H1 (cell line): ENCODE measurements around the gene DDIAS. TPM values are rescaled to one million over a fixed set of nuclear protein-coding genes. Genes with fewer than 3 reads are reported as not detected.

Source experiments
- CTCF ChIA-PET: fragments of 300-600 bp; sonication (Branson Sonifier 250); formaldehyde crosslinking; loops from one replicate; lab custom pipeline; 2021; ENCODE audit not compliant: partially characterized antibody; lab: Charles Lee
- POLR2A ChIA-PET: fragments of 300-600 bp; sonication (Branson Sonifier 250); formaldehyde crosslinking; loops from one replicate; lab custom pipeline; 2021; ENCODE audit warnings: inconsistent platforms; ENCODE audit not compliant: partially characterized antibody; lab: Charles Lee
- DNase-seq, 2 experiments: peaks; one replicate each; pipeline versions ENCODE4 v3.0.0 to v3.0.0-alpha.2; 2010 to 2022; ENCODE audit warnings: low spot score in 2 of 2, low read depth in 1 of 2, mixed read lengths in 1 of 2
- FAIRE-seq: peaks from 2 replicates; lab custom pipeline; 2011; peaks lifted over from hg19 to GRCh38; lab: Jason Lieb, UNC
- H2AFZ ChIP-seq: 2 replicates; pipeline ENCODE4 v1.8.1; 2012; ENCODE audit warnings: low read length, inconsistent platforms
- H2AK5ac ChIP-seq: 2 replicates; pipeline ENCODE4 v1.6.1; 2013; ENCODE audit warnings: low read depth, low read length
- H2BK120ac ChIP-seq: replicated peaks from 2 replicates; pipeline ENCODE3; 2013; ENCODE audit warnings: low read depth, low read length, inconsistent platforms
- H2BK12ac ChIP-seq: 2 replicates; pipeline ENCODE4 v1.6.1; 2013; ENCODE audit warnings: low read depth, low read length
- H2BK15ac ChIP-seq: 2 replicates; pipeline ENCODE4 v1.6.1; 2013; ENCODE audit warnings: low read length
- H2BK20ac ChIP-seq: 2 replicates; pipeline ENCODE4 v1.6.1; 2013; ENCODE audit warnings: low read length
- H2BK5ac ChIP-seq: 2 replicates; pipeline ENCODE4 v1.6.1; 2013; ENCODE audit warnings: low read depth, low read length
- H3K14ac ChIP-seq: 2 replicates; pipeline ENCODE4 v1.6.1; 2013; ENCODE audit warnings: inconsistent platforms; ENCODE audit not compliant: insufficient read length
- H3K18ac ChIP-seq: 2 replicates; pipeline ENCODE4 v1.6.1; 2013; ENCODE audit warnings: low read length; ENCODE audit errors: extremely low read depth
- H3K23ac ChIP-seq: 2 replicates; pipeline ENCODE4 v1.6.1; 2013; ENCODE audit warnings: inconsistent platforms; ENCODE audit not compliant: insufficient read length
- H3K23me2 ChIP-seq: 2 replicates; pipeline ENCODE4 v1.6.1; 2013; ENCODE audit warnings: low read depth, low read length
- H3K27ac ChIP-seq: 2 replicates; pipeline ENCODE4 v1.6.1; 2011; ENCODE audit warnings: low read depth, low read length, inconsistent platforms
- H3K27me3 ChIP-seq, 4 experiments: replicated peaks in 1 of 4; 1 replicate in 1 of 4; 2 replicates in 3 of 4; pipeline versions ENCODE4 v1.6.1 to v1.8.1; 2011 to 2013; ENCODE audit warnings: low read length in 3 of 4, mild to moderate bottlenecking in 3 of 4, inconsistent platforms in 2 of 4, mixed read lengths in 2 of 4, moderate library complexity in 1 of 4; ENCODE audit not compliant: control insufficient read depth in 3 of 4, insufficient read depth in 3 of 4; ENCODE audit errors: extremely low read depth in 1 of 4
- H3K36me3 ChIP-seq, 4 experiments: 2 replicates each; pipeline versions ENCODE4 v1.6.1 to v1.8.1; 2011 to 2013; ENCODE audit warnings: mild to moderate bottlenecking in 4 of 4, low read length in 3 of 4, moderate library complexity in 2 of 4, control low read depth in 1 of 4, inconsistent platforms in 1 of 4; ENCODE audit not compliant: insufficient read depth in 4 of 4, control insufficient read depth in 2 of 4
- H3K4ac ChIP-seq: replicated peaks from 2 replicates; pipeline ENCODE3; 2013; ENCODE audit warnings: low read length, low read depth, mixed read lengths, inconsistent platforms; ENCODE audit not compliant: insufficient read length
- H3K4me1 ChIP-seq, 4 experiments: replicated peaks in 1 of 4; 1 replicate in 1 of 4; 2 replicates in 3 of 4; pipeline versions ENCODE4 v1.6.1 to v1.8.1; 2011 to 2013; ENCODE audit warnings: low read length in 3 of 4, inconsistent platforms in 2 of 4, mixed read lengths in 1 of 4; ENCODE audit not compliant: insufficient read depth in 4 of 4, control insufficient read depth in 3 of 4
- H3K4me2 ChIP-seq, 2 experiments: 2 replicates each; pipeline versions ENCODE4 v1.6.1 to v1.8.1; 2011 to 2013; ENCODE audit warnings: low read depth in 2 of 2, low read length in 2 of 2, control low read depth in 1 of 2, inconsistent platforms in 1 of 2, mild to moderate bottlenecking in 1 of 2; ENCODE audit not compliant: insufficient read depth in 1 of 2
- H3K4me3 ChIP-seq, 4 experiments: fragments of 200-600, 300-600 bp in 1 of 4; sonication (generic), shearing (Covaris generic), sonication (Bioruptor Twin) in 1 of 4; 2 replicates each; pipeline versions ENCODE4 v1.5.1 to v1.8.1; 2011 to 2016; ENCODE audit warnings: low read length in 4 of 4, low read depth in 3 of 4, control low read depth in 2 of 4, inconsistent platforms in 2 of 4, mild to moderate bottlenecking in 2 of 4, mixed read lengths in 1 of 4, moderate library complexity in 1 of 4; ENCODE audit not compliant: insufficient read depth in 2 of 4; ENCODE audit errors: extremely low read depth in 1 of 4
- H3K56ac ChIP-seq: replicated peaks from 2 replicates; pipeline ENCODE3; 2013; ENCODE audit warnings: low read depth, mild to moderate bottlenecking, mixed read lengths, low read length, inconsistent platforms; ENCODE audit not compliant: insufficient read length
- H3K79me1 ChIP-seq: 2 replicates; pipeline ENCODE4 v1.6.1; 2013; ENCODE audit warnings: low read depth, low read length, control low read depth
- H3K79me2 ChIP-seq, 2 experiments: 2 replicates each; pipeline versions ENCODE4 v1.6.1 to v1.8.1; 2012 to 2013; ENCODE audit warnings: low read length in 2 of 2, mild to moderate bottlenecking in 2 of 2, inconsistent platforms in 1 of 2; ENCODE audit not compliant: insufficient read depth in 2 of 2, control insufficient read depth in 1 of 2
- H3K9ac ChIP-seq, 4 experiments: replicated peaks in 1 of 4; 1 replicate in 1 of 4; 2 replicates in 3 of 4; pipeline versions ENCODE4 v1.6.1 to v1.8.1; 2011 to 2013; ENCODE audit warnings: low read depth in 3 of 4, low read length in 3 of 4, control low read depth in 2 of 4, mild to moderate bottlenecking in 2 of 4, moderate library complexity in 2 of 4, inconsistent platforms in 1 of 4; ENCODE audit errors: extremely low read depth in 1 of 4
- H3K9me3 ChIP-seq, 2 experiments: 2 replicates each; pipeline versions ENCODE4 v1.6.1 to v1.8.1; 2012 to 2013; ENCODE audit warnings: mild to moderate bottlenecking in 2 of 2, moderate library complexity in 2 of 2, control low read depth in 1 of 2, inconsistent platforms in 1 of 2, low read depth in 1 of 2, low read length in 1 of 2, mixed read lengths in 1 of 2; ENCODE audit not compliant: insufficient read depth in 2 of 2
- H4K20me1 ChIP-seq, 2 experiments: replicated peaks in 1 of 2; 2 replicates each; pipeline versions ENCODE3 to v1.8.1; 2011 to 2013; ENCODE audit warnings: inconsistent platforms in 2 of 2, low read length in 2 of 2, mild to moderate bottlenecking in 1 of 2; ENCODE audit not compliant: insufficient read depth in 2 of 2, control insufficient read depth in 1 of 2
- H4K5ac ChIP-seq: 2 replicates; pipeline ENCODE4 v1.6.1; 2013; ENCODE audit warnings: low read length, low read depth, mixed read lengths, inconsistent platforms; ENCODE audit not compliant: insufficient read length
- H4K8ac ChIP-seq: 2 replicates; pipeline ENCODE4 v1.8.0; 2013; ENCODE audit warnings: mild to moderate bottlenecking, moderate library complexity, low read length, inconsistent platforms; ENCODE audit not compliant: insufficient read depth; ENCODE audit errors: extremely low read depth
- H4K91ac ChIP-seq: replicated peaks from 2 replicates; pipeline ENCODE3; 2013; ENCODE audit warnings: low read length, mixed read lengths, inconsistent platforms; ENCODE audit not compliant: insufficient read length
- ASH2L ChIP-seq: fragments of 200-600, 300-600 bp; sonication (generic); IDR thresholded peaks from one replicate; pipeline ENCODE4 v1.7.1; 2017; ENCODE audit warnings: low read length
- ATF3 ChIP-seq: IDR thresholded peaks from 2 replicates; pipeline ENCODE4 v1.6.1; 2011; ENCODE audit warnings: low read depth, mild to moderate bottlenecking, low read length; ENCODE audit not compliant: insufficient read depth
- BCL11A ChIP-seq, 2 experiments: IDR thresholded peaks; one replicate each; pipeline ENCODE4 v1.6.1; 2011; ENCODE audit warnings: low read depth in 2 of 2, low read length in 2 of 2, mild to moderate bottlenecking in 2 of 2
- EGR1 ChIP-seq: IDR thresholded peaks from 2 replicates; pipeline ENCODE4 v1.6.1; 2011; ENCODE audit warnings: low read depth, low read length, borderline replicate concordance
- MAFK ChIP-seq: IDR thresholded peaks from 2 replicates; pipeline ENCODE4 v1.6.1; 2012; ENCODE audit warnings: low read depth, mild to moderate bottlenecking, improper control_type of control experiment, low read length
- NRF1 ChIP-seq: IDR thresholded peaks from 2 replicates; pipeline ENCODE4 v1.6.1; 2011; ENCODE audit warnings: mild to moderate bottlenecking, low read depth, low read length, improper control_type of control experiment
- POLR2A ChIP-seq, 2 experiments: IDR thresholded peaks; 1 replicate in 1 of 2; 2 replicates in 1 of 2; pipeline ENCODE4 v1.6.1; 2011; ENCODE audit warnings: low read depth in 2 of 2, low read length in 2 of 2, mild to moderate bottlenecking in 2 of 2; ENCODE audit errors: control extremely low read depth in 1 of 2
- POU5F1 ChIP-seq: IDR thresholded peaks from 2 replicates; pipeline ENCODE4 v1.6.1; 2011; ENCODE audit warnings: low read depth, mild to moderate bottlenecking, low read length, moderate library complexity
- SUZ12 ChIP-seq: fragments of 200-600 bp; sonication (generic); IDR thresholded peaks from 2 replicates; pipeline ENCODE4 v1.6.1; 2012; ENCODE audit warnings: mild to moderate bottlenecking, inconsistent platforms, low read length, moderate library complexity, mixed read lengths
- YY1 ChIP-seq: IDR thresholded peaks from 2 replicates; pipeline ENCODE4 v1.6.1; 2011; ENCODE audit warnings: low read depth, mild to moderate bottlenecking, low read length
- ZNF274 ChIP-seq: IDR thresholded peaks from 2 replicates; pipeline ENCODE4 v1.7.0; 2012; ENCODE audit warnings: low read length, borderline replicate concordance; ENCODE audit errors: extremely low read depth
- WGBS, 2 experiments: shearing (Covaris generic) in 1 of 2; methylation state at CpG; one replicate each; pipeline versions ENCODE4 v1.1.6 to v1.1.7; 2013 to 2015; ENCODE audit warnings: low lambda C conversion rate in 2 of 2, mixed read lengths in 2 of 2, inconsistent platforms in 1 of 2, low coverage in 1 of 2, missing lambda C conversion rate in 1 of 2; ENCODE audit not compliant: insufficient replicate concordance in 2 of 2, insufficient coverage in 1 of 2, insufficient read length in 1 of 2; ENCODE audit errors: extremely low coverage in 1 of 2, missing lambda C conversion rate in 1 of 2; 5-methylcytosine and 5-hydroxymethylcytosine counted together
- polyA plus RNA-seq, 7 experiments: library from polyadenylated mRNA; depleted of rRNA in 3 of 7; stranded (reverse) in 5 of 7; unstranded in 2 of 7; fragments of >200 nt in 5 of 7; fragments of 200-250 nt in 2 of 7; gene quantifications; 1 replicate in 5 of 7; 2 replicates in 1 of 7; 4 replicates in 1 of 7; pipeline versions ENCODE4 v1.2.1 to v1.2.3, GENCODE V29; 2011 to 2013; ENCODE audit warnings: missing spikeins in 2 of 7, mixed read lengths in 2 of 7
- total RNA-seq: library from RNA; stranded (reverse); fragmentation: NEBNext Ultra II Directional; extraction: Animal tissue kit (Norgen Biotek cat#: 25700); gene quantifications from 2 replicates; pipeline ENCODE4 v1.2.1, GENCODE V29; 2021
- TF ChIP-seq, protein P1 (sequence below): IDR thresholded peaks from 2 replicates; pipeline ENCODE4 v1.6.1; 2011; ENCODE audit warnings: low read length, improper control_type of control experiment
- TF ChIP-seq, protein P2 (sequence below): IDR thresholded peaks from 2 replicates; pipeline ENCODE4 v1.6.1; 2012; ENCODE audit warnings: inconsistent platforms

The DDIAS gene
- total and polyA plus RNA-seq, 2 of the 8 experiments (the other 6 are each of a cell fraction or from before 2014, with no cell fraction given) = 11.6 to 25.7 TPM

DNA sequence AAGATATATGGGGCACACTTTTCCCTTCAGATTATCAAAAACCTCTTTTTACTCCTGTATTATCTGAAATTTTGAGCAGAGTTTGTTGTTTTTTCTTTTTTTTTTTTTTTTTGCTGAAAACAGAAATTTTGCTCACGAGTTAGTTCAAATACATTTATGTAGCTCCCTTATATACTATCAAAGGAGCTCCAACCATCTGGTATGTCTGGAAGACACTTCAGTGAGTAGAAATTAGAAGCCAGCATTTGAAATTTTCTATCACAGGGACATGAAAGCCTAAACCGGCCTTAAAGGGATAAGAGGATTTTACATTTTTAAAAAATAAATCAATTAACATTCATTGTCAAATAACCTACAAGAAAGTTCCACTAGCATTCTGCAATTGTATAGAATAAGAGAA is 73.3 kb downstream of the DDIAS start:
- no peak overlapping the region for H4K5ac ChIP-seq
- no peak overlapping the region for H2BK5ac ChIP-seq
- no peak overlapping the region for H3K4me3 ChIP-seq
- no peak for FAIRE-seq
- H2BK12ac ChIP-seq = no peak overlapping the region
- no peaks in the 10 kb centered on the region for H3K23me2 ChIP-seq
- CTCF ChIA-PET = interaction anchor here (0.6 to 0.7 kb wide), 3 partner anchors 13 to 264 kb away, joined by 3 read pairs; no protein-coding TSS in a partner anchor
- no peak overlapping the region for H2BK15ac ChIP-seq
- no peak for DNase-seq
- H3K4ac ChIP-seq = no peak overlapping the region
- H3K79me1 ChIP-seq = no peaks in the 10 kb centered on the region
- H3K23ac ChIP-seq = no peak overlapping the region
- H3K79me2 ChIP-seq = no peaks in the 10 kb centered on the region
- H2AK5ac ChIP-seq = no peak overlapping the region
- no peak overlapping the region for H3K14ac ChIP-seq
- H4K8ac ChIP-seq = no peak overlapping the region
- no peak overlapping the region for H2BK120ac ChIP-seq
- H3K27ac ChIP-seq = no peak overlapping the region
- WGBS, 2 experiments = 90% methylated on average over 1 of the region's 2 CpGs; no CpG with 5 or more reads in 1 of the 2 experiments
- no peaks in the 10 kb centered on the region for H3K36me3 ChIP-seq
- H2BK20ac ChIP-seq = no peak overlapping the region
- H3K9me3 ChIP-seq = no peaks in the 10 kb centered on the region; a peak in 1 of 4 replicates
- H2AFZ ChIP-seq = no peak overlapping the region
- POLR2A ChIA-PET = no interaction called here
- H4K91ac ChIP-seq = no peak overlapping the region
- no peak overlapping the region for H3K18ac ChIP-seq
- no peaks in the 10 kb centered on the region for H4K20me1 ChIP-seq
- no peaks in the 10 kb centered on the region for H3K27me3 ChIP-seq
- H3K4me2 ChIP-seq = no peak overlapping the region
- H3K9ac ChIP-seq = no peak overlapping the region
- no peaks in the 10 kb centered on the region for H3K4me1 ChIP-seq
- no peak overlapping the region for H3K56ac ChIP-seq
- no peak for TF ChIP-seq NRF1
- no peak for TF ChIP-seq MAFK
- TF ChIP-seq ZNF274 = no peak
- TF ChIP-seq POU5F1 = no peak
- TF ChIP-seq, protein P1, sequence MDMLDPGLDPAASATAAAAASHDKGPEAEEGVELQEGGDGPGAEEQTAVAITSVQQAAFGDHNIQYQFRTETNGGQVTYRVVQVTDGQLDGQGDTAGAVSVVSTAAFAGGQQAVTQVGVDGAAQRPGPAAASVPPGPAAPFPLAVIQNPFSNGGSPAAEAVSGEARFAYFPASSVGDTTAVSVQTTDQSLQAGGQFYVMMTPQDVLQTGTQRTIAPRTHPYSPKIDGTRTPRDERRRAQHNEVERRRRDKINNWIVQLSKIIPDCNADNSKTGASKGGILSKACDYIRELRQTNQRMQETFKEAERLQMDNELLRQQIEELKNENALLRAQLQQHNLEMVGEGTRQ = no peak
- TF ChIP-seq YY1 = no peak
- no peak for TF ChIP-seq BCL11A (IDR thresholded peaks at IDR 0.05; ENCODE audit: low read depth in 2 of 2, low read length in 2 of 2)
- TF ChIP-seq, protein P2, sequence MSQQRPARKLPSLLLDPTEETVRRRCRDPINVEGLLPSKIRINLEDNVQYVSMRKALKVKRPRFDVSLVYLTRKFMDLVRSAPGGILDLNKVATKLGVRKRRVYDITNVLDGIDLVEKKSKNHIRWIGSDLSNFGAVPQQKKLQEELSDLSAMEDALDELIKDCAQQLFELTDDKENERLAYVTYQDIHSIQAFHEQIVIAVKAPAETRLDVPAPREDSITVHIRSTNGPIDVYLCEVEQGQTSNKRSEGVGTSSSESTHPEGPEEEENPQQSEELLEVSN = no peak
- no peak for TF ChIP-seq SUZ12
- TF ChIP-seq EGR1 = no peak
- no peak for TF ChIP-seq ATF3
- TF ChIP-seq POLR2A (IDR thresholded peaks at IDR 0.05; ENCODE audit: control extremely low read depth in 1 of 2, low read depth in 2 of 2, low read length in 2 of 2) = no peak
- TF ChIP-seq ASH2L = no peak
